ENCODE data around the gene SLC17A1. TPM values are rescaled to one million over a fixed set of nuclear protein-coding genes. Genes with fewer than 3 reads are reported as not detected.

SLC17A1 gene
- total and polyA plus RNA-seq, 10 of the 15 experiments (the other 5 are each of a cell fraction or from before 2014, with no cell fraction given) = not detected

- TF ChIP-seq, protein P1, sequence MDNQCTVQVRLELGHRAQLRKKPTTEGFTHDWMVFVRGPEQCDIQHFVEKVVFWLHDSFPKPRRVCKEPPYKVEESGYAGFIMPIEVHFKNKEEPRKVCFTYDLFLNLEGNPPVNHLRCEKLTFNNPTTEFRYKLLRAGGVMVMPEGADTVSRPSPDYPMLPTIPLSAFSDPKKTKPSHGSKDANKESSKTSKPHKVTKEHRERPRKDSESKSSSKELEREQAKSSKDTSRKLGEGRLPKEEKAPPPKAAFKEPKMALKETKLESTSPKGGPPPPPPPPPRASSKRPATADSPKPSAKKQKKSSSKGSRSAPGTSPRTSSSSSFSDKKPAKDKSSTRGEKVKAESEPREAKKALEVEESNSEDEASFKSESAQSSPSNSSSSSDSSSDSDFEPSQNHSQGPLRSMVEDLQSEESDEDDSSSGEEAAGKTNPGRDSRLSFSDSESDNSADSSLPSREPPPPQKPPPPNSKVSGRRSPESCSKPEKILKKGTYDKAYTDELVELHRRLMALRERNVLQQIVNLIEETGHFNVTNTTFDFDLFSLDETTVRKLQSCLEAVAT (IDR thresholded peaks at IDR 0.05) = no peak
Observed at GRCh38 chr6:25863360-25863759, 31.5 kb upstream of the SLC17A1 start (continued).

DNA sequence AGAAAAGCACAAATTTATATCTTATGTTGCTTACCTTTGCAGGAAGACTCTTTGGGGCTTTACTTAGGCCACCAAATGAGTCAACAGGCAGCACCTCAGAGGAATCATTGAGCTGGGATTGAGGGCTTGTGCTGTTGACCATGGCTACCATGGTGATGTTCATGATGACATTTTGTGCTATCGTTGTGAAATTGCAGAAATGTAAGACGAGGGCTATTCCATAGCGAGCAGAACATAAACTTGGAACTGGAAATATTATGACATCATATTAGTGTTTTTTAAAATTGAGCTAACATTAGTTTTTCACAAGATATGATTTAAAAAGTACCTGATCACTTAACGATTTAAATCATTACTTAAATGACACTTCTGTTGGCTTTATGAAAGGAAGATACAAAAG lies 30.3 kb upstream of the SLC17A1 start:
- H3K4me1 ChIP-seq (ENCODE audit: control insufficient read depth, insufficient read depth, low read length) = no peaks in the 10 kb centered on the region
- in situ Hi-C loops (cut with MboI) = no loop called here
- H3K9me3 ChIP-seq (replicated peaks; ENCODE audit: control insufficient read depth, insufficient read depth, low read length) = no peaks in the 10 kb centered on the region
- no peak overlapping the region for H3K9ac ChIP-seq (ENCODE audit: control insufficient read depth, insufficient read depth, low read length)
- ATAC-seq (no peak), DNase-seq (ENCODE audit: low read depth, low spot score) (no peak), FAIRE-seq (no peak)
- peaks cover 0 to 2% of the 10 kb centered on the region in 2 experiments; a peak in 3 of 4 replicates for H3K27me3 ChIP-seq (replicated peaks in 1 of 2; ENCODE audit: control insufficient read depth in 2 of 2, insufficient read depth in 2 of 2, low read length in 1 of 2)
- no peak overlapping the region for H3K4me3 ChIP-seq
- ChIA-PET SMC1A (ENCODE audit: uncharacterized antibody, unreplicated experiment) (no interaction called here), RAD21 (ENCODE audit: unreplicated experiment) (no interaction called here), POLR2A (no interaction called here), CTCF (interaction anchor here (1.0 kb wide), 1 partner anchor 639 kb away, joined by 3 read pairs; no protein-coding TSS in a partner anchor)
- no peaks in the 10 kb centered on the region for H3K36me3 ChIP-seq (ENCODE audit: control insufficient read depth in 2 of 2, insufficient read depth in 2 of 2, low read length in 1 of 2)
- H3K4me2 ChIP-seq (ENCODE audit: control insufficient read depth, insufficient read depth) = no peak overlapping the region
- H3K79me2 ChIP-seq (ENCODE audit: control insufficient read depth, insufficient read depth, low read length) = no peaks in the 10 kb centered on the region
- no peak overlapping the region for H2AFZ ChIP-seq (ENCODE audit: control insufficient read depth, low read depth, low read length)
- no TSS peak for BruUV-seq (replicated peaks)
- intact Hi-C loops (cut with micrococcal nuclease; ENCODE audit: unreplicated experiment) = no loop called here
- no peak for TF ChIP-seq LARP7 (IDR thresholded peaks at IDR 0.05)
- TF ChIP-seq ASH2L (IDR thresholded peaks at IDR 0.05; ENCODE audit: borderline replicate concordance, low read depth) = no peak
- TF ChIP-seq SREBF2 (IDR thresholded peaks at IDR 0.05; ENCODE audit: low read length) = no peak
- no peak for TF ChIP-seq MEF2B (IDR thresholded peaks at IDR 0.05; ENCODE audit: partially characterized antibody, poor library complexity, severe bottlenecking)
- no peak for TF ChIP-seq SUZ12 (IDR thresholded peaks at IDR 0.05; ENCODE audit: unreplicated experiment)
- TF ChIP-seq TCF12 (IDR thresholded peaks at IDR 0.05; ENCODE audit: low read depth, low read length) = no peak
- TF ChIP-seq, protein P2, sequence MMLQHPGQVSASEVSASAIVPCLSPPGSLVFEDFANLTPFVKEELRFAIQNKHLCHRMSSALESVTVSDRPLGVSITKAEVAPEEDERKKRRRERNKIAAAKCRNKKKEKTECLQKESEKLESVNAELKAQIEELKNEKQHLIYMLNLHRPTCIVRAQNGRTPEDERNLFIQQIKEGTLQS (IDR thresholded peaks at IDR 0.05; ENCODE audit: borderline replicate concordance, extremely low read depth, low read depth, low read length) = no peak
- no peak for TF ChIP-seq MXI1 (IDR thresholded peaks at IDR 0.05; ENCODE audit: low read depth, low read length)
- no peak for TF ChIP-seq HDGF (IDR thresholded peaks at IDR 0.05)
- no peak for TF ChIP-seq YBX1 (IDR thresholded peaks at IDR 0.05)
- TF ChIP-seq PBX3 (IDR thresholded peaks at IDR 0.05; ENCODE audit: insufficient replicate concordance, low read depth, low read length) = no peak
- TF ChIP-seq, protein P3, sequence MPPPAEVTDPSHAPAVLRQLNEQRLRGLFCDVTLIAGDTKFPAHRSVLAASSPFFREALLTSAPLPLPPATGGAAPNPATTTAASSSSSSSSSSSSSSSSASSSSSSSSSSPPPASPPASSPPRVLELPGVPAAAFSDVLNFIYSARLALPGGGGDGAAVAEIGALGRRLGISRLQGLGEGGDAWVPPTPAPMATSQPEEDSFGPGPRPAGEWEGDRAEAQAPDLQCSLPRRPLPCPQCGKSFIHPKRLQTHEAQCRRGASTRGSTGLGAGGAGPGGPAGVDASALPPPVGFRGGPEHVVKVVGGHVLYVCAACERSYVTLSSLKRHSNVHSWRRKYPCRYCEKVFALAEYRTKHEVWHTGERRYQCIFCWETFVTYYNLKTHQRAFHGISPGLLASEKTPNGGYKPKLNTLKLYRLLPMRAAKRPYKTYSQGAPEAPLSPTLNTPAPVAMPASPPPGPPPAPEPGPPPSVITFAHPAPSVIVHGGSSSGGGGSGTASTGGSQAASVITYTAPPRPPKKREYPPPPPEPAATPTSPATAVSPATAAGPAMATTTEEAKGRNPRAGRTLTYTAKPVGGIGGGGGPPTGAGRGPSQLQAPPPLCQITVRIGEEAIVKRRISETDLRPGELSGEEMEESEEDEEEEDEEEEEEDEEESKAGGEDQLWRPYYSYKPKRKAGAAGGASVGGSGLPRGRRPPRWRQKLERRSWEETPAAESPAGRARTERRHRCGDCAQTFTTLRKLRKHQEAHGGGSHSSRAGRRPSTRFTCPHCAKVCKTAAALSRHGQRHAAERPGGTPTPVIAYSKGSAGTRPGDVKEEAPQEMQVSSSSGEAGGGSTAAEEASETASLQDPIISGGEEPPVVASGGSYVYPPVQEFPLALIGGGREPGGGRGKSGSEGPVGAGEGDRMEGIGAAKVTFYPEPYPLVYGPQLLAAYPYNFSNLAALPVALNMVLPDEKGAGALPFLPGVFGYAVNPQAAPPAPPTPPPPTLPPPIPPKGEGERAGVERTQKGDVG (CRISPR knock-in tag; IDR thresholded peaks at IDR 0.05) = no peak
- no peak for TF ChIP-seq BACH1 (IDR thresholded peaks at IDR 0.05; ENCODE audit: borderline replicate concordance)
- no peak for TF ChIP-seq ZSCAN29 (IDR thresholded peaks at IDR 0.05)
- TF ChIP-seq NRF1 (conservative IDR thresholded peaks at IDR 0.05; ENCODE audit: low read depth, low read length) = no peak
- WGBS (ENCODE audit: insufficient coverage, insufficient replicate concordance, low lambda C conversion rate, missing lambda C conversion rate) = 18% methylated on average over 4 of the region's 4 CpGs
- H3K27ac ChIP-seq (ENCODE audit: control insufficient read depth, insufficient read depth) = no peak overlapping the region
- H4K20me1 ChIP-seq (ENCODE audit: control insufficient read depth, insufficient read depth) = no peaks in the 10 kb centered on the region

Data from GM12878 (cell line).